Measurements from ENCODE around the gene CEP70. TPM values are rescaled to one million over a fixed set of nuclear protein-coding genes. Genes with fewer than 3 reads are reported as not detected.

Gene CEP70
- total RNA-seq, 4 donors from 2014 or later = 13.0 to 25.3 (median 17.5) TPM

GRCh38 chr3:138455801-138456716 lies 138.0 kb downstream of the CEP70 start:
- TF ChIP-seq CTCF (IDR thresholded peaks at IDR 0.05; ENCODE audit: low read depth) = no peak

DNA sequence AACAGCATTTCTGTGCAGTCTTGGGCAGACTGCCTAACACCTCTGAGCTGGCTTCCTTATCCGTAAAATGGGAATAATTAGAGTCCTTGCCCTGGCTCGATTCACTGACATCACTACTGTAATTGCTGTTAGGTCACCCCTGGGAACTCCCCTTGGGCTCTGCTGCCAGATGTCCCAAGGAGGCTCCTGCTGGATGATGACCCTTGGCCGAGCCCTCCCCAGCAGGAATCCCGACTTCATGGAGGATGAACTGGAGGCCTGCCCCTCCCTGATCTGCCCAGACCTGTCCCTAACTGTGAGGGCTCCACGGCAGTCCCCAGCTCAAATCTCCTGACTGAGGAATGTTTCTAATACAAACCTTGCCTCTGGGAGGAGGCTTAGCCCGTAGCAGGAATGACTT lies 141.6 kb downstream of the CEP70 start:
- no peak for TF ChIP-seq CTCF (IDR thresholded peaks at IDR 0.05; ENCODE audit: low read depth)

DNA sequence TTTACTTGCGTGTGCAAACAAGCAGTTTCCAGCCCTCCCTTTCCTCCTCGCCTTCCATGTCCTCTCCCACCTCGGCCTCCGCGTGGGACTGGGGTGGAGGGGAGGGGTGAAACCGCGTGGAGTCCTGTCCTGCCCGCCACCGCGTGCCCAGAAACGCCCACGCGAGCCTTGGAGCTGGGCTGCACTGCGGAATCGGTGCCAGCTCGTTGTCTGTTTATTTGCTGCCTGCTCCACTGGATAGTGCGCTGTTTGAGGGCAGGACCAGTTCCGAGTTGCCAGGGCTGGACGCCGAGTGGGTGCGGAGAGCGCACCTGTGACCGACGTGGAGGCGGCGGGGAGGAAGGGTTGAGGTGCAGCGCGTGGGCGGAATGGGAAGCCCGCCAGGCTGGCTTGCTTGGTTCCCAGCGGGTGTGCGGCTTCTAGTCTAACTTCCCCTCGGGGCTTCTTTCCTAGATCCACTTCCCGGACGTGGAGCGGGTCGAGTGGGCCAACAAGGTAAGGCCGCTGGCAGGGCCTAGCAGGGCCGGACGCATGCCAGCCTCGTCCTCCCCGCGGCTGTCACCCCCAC lies 142.4 kb downstream of the CEP70 start:
- no peak for TF ChIP-seq CTCF (IDR thresholded peaks at IDR 0.05; ENCODE audit: low read depth)

- TF ChIP-seq CTCF (IDR thresholded peaks at IDR 0.05; ENCODE audit: low read depth) = no peak
Observed at GRCh38 chr3:138450704-138451424, 143.2 kb downstream of the CEP70 start.

GRCh38 chr3:138450181-138450580 lies 143.9 kb downstream of the CEP70 start:
- TF ChIP-seq CTCF (IDR thresholded peaks at IDR 0.05; ENCODE audit: low read depth) = no peak

- TF ChIP-seq CTCF (IDR thresholded peaks at IDR 0.05; ENCODE audit: low read depth) = no peak
Observed at GRCh38 chr3:138449490-138449889, 144.6 kb downstream of the CEP70 start.

DNA sequence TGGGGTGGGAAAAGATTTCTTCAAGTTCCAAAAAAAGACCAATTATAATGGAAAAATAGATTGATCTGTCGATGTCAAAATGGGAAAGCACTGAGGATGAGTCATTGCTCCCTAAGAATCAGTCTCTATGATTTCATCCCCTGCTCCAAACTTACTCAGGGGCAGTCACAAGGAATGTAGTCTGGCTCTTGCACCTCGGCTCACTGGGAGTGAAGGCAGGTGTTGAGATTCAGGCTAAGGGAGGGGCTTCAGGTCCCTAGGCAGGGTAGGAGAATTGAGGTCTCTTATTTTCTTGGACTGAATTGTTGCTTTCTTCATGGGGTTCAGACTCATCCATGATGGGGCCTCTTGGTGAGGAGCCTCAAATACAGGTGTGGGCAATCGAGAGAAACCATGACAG lies 145.4 kb downstream of the CEP70 start:
- no peak for TF ChIP-seq CTCF (IDR thresholded peaks at IDR 0.05; ENCODE audit: low read depth)

Measured in subcutaneous adipose tissue (tissue), 4 donors.